D721Med (cell line): Measurements from ENCODE around the gene RPP30.

Experiments
- DNase-seq: peaks from one replicate; pipeline ENCODE4 v3.0.0; 2011; ENCODE audit warnings: low spot score; ENCODE audit not compliant: insufficient read length
- FAIRE-seq: peaks from 2 replicates; lab custom pipeline; 2011; peaks lifted over from hg19 to GRCh38; lab: Jason Lieb, UNC
- CTCF ChIP-seq: IDR thresholded peaks from 2 replicates; pipeline ENCODE4 v1.5.1; 2012; ENCODE audit warnings: mild to moderate bottlenecking, control low read depth; ENCODE audit not compliant: insufficient read depth; ENCODE audit errors: missing control alignments

RPP30 gene

GRCh38 chr10:90916392-90917237 is 44.8 kb downstream of the RPP30 start:
- FAIRE-seq = no peak
- no peak for TF ChIP-seq CTCF

GRCh38 chr10:90917238-90917967 is 45.6 kb downstream of the RPP30 start:
- DNase-seq (no peak), FAIRE-seq (no peak)
- TF ChIP-seq CTCF = no peak

More at GRCh38 chr10:90916392-90917237, 44.8 kb downstream of the RPP30 start:
- no peak for DNase-seq

GRCh38 chr10:90917968-90918318 is 46.2 kb downstream of the RPP30 start:
- DNase-seq = no peak
- no peak for TF ChIP-seq CTCF
- no peak for FAIRE-seq

GRCh38 chr10:90919683-90920574 is 48.2 kb downstream of the RPP30 start:
- no peak for DNase-seq
- no peak for TF ChIP-seq CTCF
- no peak for FAIRE-seq

GRCh38 chr10:90920986-90921666 is 49.4 kb downstream of the RPP30 start, which contains the start of gene ANKRD1:
Gene ANKRD1, minus strand, starts transcription at chr10:90921087. Its CDS starts 60 bp downstream, at chr10:90921027.
- no peak for TF ChIP-seq CTCF
- DNase-seq = no peak
- FAIRE-seq = no peak

GRCh38 chr10:90921906-90922305 is 50.1 kb downstream of the RPP30 start:
- FAIRE-seq (no peak), DNase-seq (no peak)
- no peak for TF ChIP-seq CTCF
